Measurements from ENCODE around the gene PHF12.

The PHF12 gene

DNA sequence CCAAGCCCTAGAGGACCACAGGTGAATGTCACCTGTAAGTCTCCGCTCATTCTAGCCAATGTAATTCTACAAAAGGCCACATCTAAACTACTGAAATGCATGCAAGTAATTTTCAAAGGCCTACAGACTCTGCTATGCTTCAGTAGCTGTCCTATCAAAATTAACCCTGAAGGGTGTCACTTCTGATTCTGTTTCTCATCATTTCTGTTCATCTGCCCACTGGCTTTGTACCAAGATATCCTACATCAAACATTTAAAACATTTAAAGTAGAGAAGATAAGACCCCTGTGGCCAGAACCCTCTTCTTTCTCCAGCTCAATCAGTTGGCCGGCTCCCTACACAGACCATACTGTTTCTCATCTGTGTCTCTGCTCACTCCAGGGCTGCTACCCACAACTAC lies 21.5 kb downstream of the PHF12 start:
- H3K9ac ChIP-seq (ENCODE audit: low read length): no peak overlapping the region
- no peak overlapping the region for H4K8ac ChIP-seq (ENCODE audit: low read length)
- peaks cover 9% of the 10 kb centered on the region for H3K9me3 ChIP-seq (ENCODE audit: control insufficient read depth, low read length)
- H4K91ac ChIP-seq (ENCODE audit: low read length): no peak overlapping the region
- no peak overlapping the region for H3K14ac ChIP-seq (ENCODE audit: low read length in 2 of 2)
- H3K4me1 ChIP-seq (ENCODE audit: control insufficient read depth, insufficient read depth, low read depth, low read length): peaks cover 6% of the 10 kb centered on the region
- no peak overlapping the region for H2AK5ac ChIP-seq (ENCODE audit: low read length, severe bottlenecking)
- H3K36me3 ChIP-seq (ENCODE audit: control insufficient read depth in 1 of 2, insufficient read depth in 2 of 2, low read depth in 1 of 2, low read length in 2 of 2): peaks cover 30 to 39% of the 10 kb centered on the region in 2 experiments
- no peak overlapping the region for H3K23ac ChIP-seq (ENCODE audit: low read length in 2 of 2)
- H3K27ac ChIP-seq (ENCODE audit: low read length, poor library complexity, severe bottlenecking): no peak overlapping the region
- peaks cover 4% of the 10 kb centered on the region for H3K79me1 ChIP-seq (replicated peaks; ENCODE audit: low read length, poor library complexity, severe bottlenecking)
- H2AFZ ChIP-seq (ENCODE audit: low read depth, low read length): no peak overlapping the region
- H2BK120ac ChIP-seq (ENCODE audit: low read depth, low read length): no peak overlapping the region
- H2BK5ac ChIP-seq (ENCODE audit: low read depth, low read length, poor library complexity, severe bottlenecking): no peak overlapping the region
- no peak overlapping the region for H3K4me3 ChIP-seq (ENCODE audit: insufficient read depth in 1 of 2, low read depth in 1 of 2, low read length in 2 of 2)
- no peak overlapping the region for H3K4ac ChIP-seq (ENCODE audit: low read depth in 1 of 2, low read length in 2 of 2)
- H2BK12ac ChIP-seq (ENCODE audit: low read length in 2 of 2): no peak overlapping the region
- no peak overlapping the region for H2BK15ac ChIP-seq (ENCODE audit: low read depth, poor library complexity, severe bottlenecking)
- H3K27me3 ChIP-seq (ENCODE audit: control insufficient read depth in 1 of 2, insufficient read depth in 1 of 2, low read length in 2 of 2): no peaks in the 10 kb centered on the region
- no peak overlapping the region for H3K18ac ChIP-seq (ENCODE audit: low read depth in 1 of 2, low read length in 2 of 2)
- no peak for DNase-seq
- H3K4me2 ChIP-seq (ENCODE audit: low read length, poor library complexity, severe bottlenecking): no peak overlapping the region
- 99% methylated on average over 2 of the region's 2 CpGs for WGBS

- H3K4me3 ChIP-seq (ENCODE audit: insufficient read depth in 1 of 2, low read depth in 1 of 2, low read length in 2 of 2): no peak overlapping the region
- H3K14ac ChIP-seq (ENCODE audit: low read length in 2 of 2): no peak overlapping the region
- H3K18ac ChIP-seq (ENCODE audit: low read depth in 1 of 2, low read length in 2 of 2): no peak overlapping the region
- no peak overlapping the region for H3K4me2 ChIP-seq (ENCODE audit: low read length, poor library complexity, severe bottlenecking)
- H3K23ac ChIP-seq (ENCODE audit: low read length in 2 of 2): no peak overlapping the region
- no peak overlapping the region for H2BK15ac ChIP-seq (ENCODE audit: low read depth, poor library complexity, severe bottlenecking)
- no peaks in the 10 kb centered on the region for H3K27me3 ChIP-seq (ENCODE audit: control insufficient read depth in 1 of 2, insufficient read depth in 1 of 2, low read length in 2 of 2)
- H4K91ac ChIP-seq (ENCODE audit: low read length): no peak overlapping the region
- DNase-seq: peak; percentile 52
- peaks cover 34 to 50% of the 10 kb centered on the region in 2 experiments for H3K36me3 ChIP-seq (ENCODE audit: control insufficient read depth in 1 of 2, insufficient read depth in 2 of 2, low read depth in 1 of 2, low read length in 2 of 2)
- 87% methylated on average over 2 of the region's 2 CpGs for WGBS
- no peak overlapping the region for H2BK5ac ChIP-seq (ENCODE audit: low read depth, low read length, poor library complexity, severe bottlenecking)
- H2BK120ac ChIP-seq (ENCODE audit: low read depth, low read length): no peak overlapping the region
- H3K27ac ChIP-seq (ENCODE audit: low read length, poor library complexity, severe bottlenecking): no peak overlapping the region
- H3K4ac ChIP-seq (ENCODE audit: low read depth in 1 of 2, low read length in 2 of 2): no peak overlapping the region
- peaks cover 8% of the 10 kb centered on the region for H3K79me1 ChIP-seq (replicated peaks; ENCODE audit: low read length, poor library complexity, severe bottlenecking)
- H2BK12ac ChIP-seq (ENCODE audit: low read length in 2 of 2): no peak overlapping the region
- H2AK5ac ChIP-seq (ENCODE audit: low read length, severe bottlenecking): no peak overlapping the region
- H3K9me3 ChIP-seq (ENCODE audit: control insufficient read depth, low read length): peaks cover 9% of the 10 kb centered on the region
- H3K9ac ChIP-seq (ENCODE audit: low read length): no peak overlapping the region
- H3K4me1 ChIP-seq (ENCODE audit: control insufficient read depth, insufficient read depth, low read depth, low read length): peaks cover 6% of the 10 kb centered on the region
- H4K8ac ChIP-seq (ENCODE audit: low read length): no peak overlapping the region
- H2AFZ ChIP-seq (ENCODE audit: low read depth, low read length): no peak overlapping the region
Observed at GRCh38 chr17:28928061-28928460, 23.3 kb downstream of the PHF12 start.

DNA sequence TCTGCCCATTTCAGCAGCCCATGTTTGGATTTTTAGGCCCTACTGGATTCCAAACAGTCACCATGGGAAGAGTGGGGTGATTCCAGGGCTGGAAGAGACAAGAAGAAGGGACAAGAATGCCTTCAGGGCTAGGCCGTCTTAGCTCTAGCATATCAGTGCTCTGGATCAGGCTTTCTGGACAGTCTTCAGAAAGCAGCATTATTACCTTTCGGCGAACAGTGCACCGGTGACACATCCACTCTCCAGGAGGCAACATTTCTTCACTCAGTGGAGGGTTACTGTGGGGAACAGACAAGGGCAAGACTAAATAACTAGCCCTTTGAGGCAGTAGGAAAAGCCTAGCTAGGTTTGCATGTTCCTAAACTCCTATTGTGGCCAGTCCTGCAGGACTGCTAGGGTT lies 24.5 kb downstream of the PHF12 start:
- DNase-seq: peak; percentile 38
- Histone ChIP-seq H3K4ac (ENCODE audit: low read depth in 1 of 2, low read length in 2 of 2) (peak overlapping the region in 1 of 2 experiments; percentile 70), H3K4me1 (ENCODE audit: control insufficient read depth, insufficient read depth, low read depth, low read length) (peaks cover 6% of the 10 kb centered on the region), H3K36me3 (ENCODE audit: control insufficient read depth in 1 of 2, insufficient read depth in 2 of 2, low read depth in 1 of 2, low read length in 2 of 2) (peaks cover 26 to 63% of the 10 kb centered on the region in 2 experiments), H3K79me1 (replicated peaks; ENCODE audit: low read length, poor library complexity, severe bottlenecking) (peaks cover 10% of the 10 kb centered on the region), H2BK12ac (ENCODE audit: low read length in 2 of 2) (peak overlapping the region; percentile 4 to 38), H2BK15ac (ENCODE audit: low read depth, poor library complexity, severe bottlenecking) (peak overlapping the region; percentile 26), H3K14ac (ENCODE audit: low read length in 2 of 2) (no peak overlapping the region), H3K4me3 (ENCODE audit: insufficient read depth in 1 of 2, low read depth in 1 of 2, low read length in 2 of 2) (no peak overlapping the region), H3K27ac (ENCODE audit: low read length, poor library complexity, severe bottlenecking) (peak overlapping the region; percentile 50), H2BK120ac (ENCODE audit: low read depth, low read length) (no peak overlapping the region), H3K23ac (ENCODE audit: low read length in 2 of 2) (peak overlapping the region in 1 of 2 experiments; percentile 66), H3K18ac (ENCODE audit: low read depth in 1 of 2, low read length in 2 of 2) (peak overlapping the region; percentile 40 to 87), H4K91ac (ENCODE audit: low read length) (peak overlapping the region; percentile 70), H2AFZ (ENCODE audit: low read depth, low read length) (no peak overlapping the region), H3K9ac (ENCODE audit: low read length) (peak overlapping the region; percentile 21), H3K27me3 (ENCODE audit: control insufficient read depth in 1 of 2, insufficient read depth in 1 of 2, low read length in 2 of 2) (no peaks in the 10 kb centered on the region), H3K4me2 (ENCODE audit: low read length, poor library complexity, severe bottlenecking) (no peak overlapping the region), H3K9me3 (ENCODE audit: control insufficient read depth, low read length) (peaks cover 9% of the 10 kb centered on the region), H4K8ac (ENCODE audit: low read length) (peak overlapping the region; percentile 45), H2BK5ac (ENCODE audit: low read depth, low read length, poor library complexity, severe bottlenecking) (no peak overlapping the region), H2AK5ac (ENCODE audit: low read length, severe bottlenecking) (no peak overlapping the region)
- WGBS: 81% methylated on average over 4 of the region's 4 CpGs

DNA sequence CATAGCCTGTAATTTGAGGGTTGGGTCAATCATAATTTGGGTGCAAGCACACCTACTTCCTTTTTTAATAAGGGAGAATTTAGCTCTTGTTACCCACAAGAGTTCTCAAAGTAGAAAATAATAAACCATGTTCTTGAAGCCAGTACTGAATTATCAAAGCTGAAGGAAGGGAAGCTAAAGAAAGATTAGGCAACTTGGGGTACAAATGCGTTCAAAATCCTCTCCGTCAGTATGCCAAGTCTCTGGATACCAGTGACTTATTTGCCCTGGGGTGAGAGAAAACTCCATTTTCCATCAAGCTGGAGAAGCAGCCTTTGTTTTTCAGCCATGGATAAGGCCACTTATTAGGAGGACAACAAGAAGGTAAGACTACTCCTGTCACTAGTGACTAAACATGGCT lies 25.0 kb downstream of the PHF12 start:
- H3K9ac ChIP-seq (ENCODE audit: low read length): peak overlapping the region; percentile 21
- 81% methylated on average over 2 of the region's 2 CpGs for WGBS
- peak overlapping the region; percentile 4 to 38 for H2BK12ac ChIP-seq (ENCODE audit: low read length in 2 of 2)
- H3K9me3 ChIP-seq (ENCODE audit: control insufficient read depth, low read length): peaks cover 9% of the 10 kb centered on the region
- peak overlapping the region in 1 of 2 experiments; percentile 87 for H3K18ac ChIP-seq (ENCODE audit: low read depth in 1 of 2, low read length in 2 of 2)
- no peak overlapping the region for H3K4me3 ChIP-seq (ENCODE audit: insufficient read depth in 1 of 2, low read depth in 1 of 2, low read length in 2 of 2)
- no peak overlapping the region for H3K14ac ChIP-seq (ENCODE audit: low read length in 2 of 2)
- peak overlapping the region in 1 of 2 experiments; percentile 66 for H3K23ac ChIP-seq (ENCODE audit: low read length in 2 of 2)
- H4K8ac ChIP-seq (ENCODE audit: low read length): peak overlapping the region; percentile 45
- peak overlapping the region; percentile 70 for H4K91ac ChIP-seq (ENCODE audit: low read length)
- H2BK5ac ChIP-seq (ENCODE audit: low read depth, low read length, poor library complexity, severe bottlenecking): no peak overlapping the region
- no peak overlapping the region for H2BK120ac ChIP-seq (ENCODE audit: low read depth, low read length)
- no peak overlapping the region for H2AFZ ChIP-seq (ENCODE audit: low read depth, low read length)
- H3K4me1 ChIP-seq (ENCODE audit: control insufficient read depth, insufficient read depth, low read depth, low read length): peaks cover 6% of the 10 kb centered on the region
- H3K36me3 ChIP-seq (ENCODE audit: control insufficient read depth in 1 of 2, insufficient read depth in 2 of 2, low read depth in 1 of 2, low read length in 2 of 2): peaks cover 24 to 67% of the 10 kb centered on the region in 2 experiments
- H3K27ac ChIP-seq (ENCODE audit: low read length, poor library complexity, severe bottlenecking): peak overlapping the region; percentile 50
- H2AK5ac ChIP-seq (ENCODE audit: low read length, severe bottlenecking): no peak overlapping the region
- H3K27me3 ChIP-seq (ENCODE audit: control insufficient read depth in 1 of 2, insufficient read depth in 1 of 2, low read length in 2 of 2): no peaks in the 10 kb centered on the region
- DNase-seq: no peak
- no peak overlapping the region for H2BK15ac ChIP-seq (ENCODE audit: low read depth, poor library complexity, severe bottlenecking)
- H3K4me2 ChIP-seq (ENCODE audit: low read length, poor library complexity, severe bottlenecking): no peak overlapping the region
- peaks cover 11% of the 10 kb centered on the region for H3K79me1 ChIP-seq (replicated peaks; ENCODE audit: low read length, poor library complexity, severe bottlenecking)
- H3K4ac ChIP-seq (ENCODE audit: low read depth in 1 of 2, low read length in 2 of 2): peak overlapping the region in 1 of 2 experiments; percentile 70

Data from mesenchymal stem cell (in vitro differentiated cells and primary cell).